GM23338 (cell line): ENCODE measurements around the gene LMX1B. TPM values are rescaled to one million over a fixed set of nuclear protein-coding genes. Genes with fewer than 3 reads are reported as not detected.

ENCODE experiments used
- ATAC-seq: fragments of 200-7000 bp; cut with Tn5 transposase; 3 replicates; pipeline ENCODE4 v1.9.1; 2020
- DNase-seq: peaks from one replicate; pipeline ENCODE4 v3.0.0-alpha.2; 2015; ENCODE audit warnings: low spot score
- H2AFZ ChIP-seq: fragments of 200-600 bp; sonication (generic); 2 replicates; pipeline ENCODE4 v1.8.0; 2016; ENCODE audit warnings: antibody characterized with exemption, mild to moderate bottlenecking, moderate library complexity
- H3F3A ChIP-seq: fragments of 200-600 bp; sonication (generic); replicated peaks from 2 replicates; pipeline ENCODE4 v1.8.0; 2017; ENCODE audit warnings: antibody characterized with exemption, mixed run types, low read depth
- H3K27ac ChIP-seq: fragments of 200-600 bp; sonication (generic); 2 replicates; pipeline ENCODE4 v1.6.1; 2016; ENCODE audit warnings: low read depth
- H3K27me3 ChIP-seq: fragments of 200-600 bp; sonication (generic); 2 replicates; pipeline ENCODE4 v1.8.0; 2016; ENCODE audit warnings: mild to moderate bottlenecking, mixed run types, moderate library complexity; ENCODE audit not compliant: insufficient read depth
- H3K36me3 ChIP-seq: fragments of 200-600 bp; sonication (generic); 2 replicates; pipeline ENCODE4 v1.8.0; 2016; ENCODE audit warnings: mild to moderate bottlenecking; ENCODE audit not compliant: insufficient read depth
- H3K4me1 ChIP-seq: fragments of 200-600 bp; sonication (generic); 2 replicates; pipeline ENCODE4 v1.8.0; 2016; ENCODE audit warnings: mild to moderate bottlenecking, moderate library complexity; ENCODE audit not compliant: insufficient read depth
- H3K4me2 ChIP-seq: fragments of 200-600 bp; sonication (generic); 2 replicates; pipeline ENCODE4 v1.7.1; 2017; ENCODE audit warnings: mixed run types
- H3K4me3 ChIP-seq: fragments of 200-600 bp; sonication (generic); 2 replicates; pipeline ENCODE4 v1.6.1; 2016; ENCODE audit warnings: mixed run types
- H3K79me2 ChIP-seq: fragments of 200-600 bp; sonication (generic); replicated peaks from 2 replicates; pipeline ENCODE4 v1.8.0; 2017; ENCODE audit warnings: mild to moderate bottlenecking; ENCODE audit not compliant: insufficient read depth
- H3K9me2 ChIP-seq: fragments of 200-600 bp; sonication (generic); 2 replicates; pipeline ENCODE4 v1.8.0; 2017; ENCODE audit not compliant: insufficient read depth
- H4K20me1 ChIP-seq: fragments of 200-600 bp; sonication (generic); replicated peaks from 2 replicates; pipeline ENCODE4 v1.8.0; 2017; ENCODE audit warnings: mild to moderate bottlenecking; ENCODE audit not compliant: insufficient read depth
- H3K27ac Mint-ChIP-seq: 2 replicates; pipeline ENCODE4 v1.8.0; 2020; ENCODE audit warnings: inconsistent platforms, mild to moderate bottlenecking, moderate library complexity, mixed read lengths
- H3K27me3 Mint-ChIP-seq: 3 replicates; pipeline ENCODE4 v1.8.0; 2022; ENCODE audit warnings: low read depth, mild to moderate bottlenecking, moderate library complexity, mixed read lengths, inconsistent platforms; ENCODE audit not compliant: insufficient read depth, poor library complexity
- H3K36me3 Mint-ChIP-seq: 3 replicates; pipeline ENCODE4 v1.8.0; 2021; ENCODE audit warnings: low read depth, mild to moderate bottlenecking, inconsistent platforms, moderate library complexity, mixed read lengths
- H3K4me1 Mint-ChIP-seq: 3 replicates; pipeline ENCODE4 v1.8.0; 2020; ENCODE audit warnings: mild to moderate bottlenecking, inconsistent platforms, mixed read lengths
- H3K4me3 Mint-ChIP-seq: 3 replicates; pipeline ENCODE4 v1.8.0; 2021; ENCODE audit warnings: moderate library complexity, mild to moderate bottlenecking, inconsistent platforms, mixed read lengths
- H3K9me3 Mint-ChIP-seq: 3 replicates; pipeline ENCODE4 v1.8.0; 2020; ENCODE audit warnings: moderate library complexity, mild to moderate bottlenecking, inconsistent platforms, mixed read lengths
- CREB1 ChIP-seq: fragments of 250-450 bp; sonication (Bioruptor Pico); IDR thresholded peaks from 2 replicates; pipeline ENCODE4 v1.5.0; 2020; ENCODE audit warnings: low read depth, mild to moderate bottlenecking, moderate library complexity
- EZH2 ChIP-seq: fragments of 200-600 bp; sonication (generic); IDR thresholded peaks from one replicate; pipeline ENCODE4 v1.8.0; 2017; ENCODE audit warnings: antibody characterized with exemption, mild to moderate bottlenecking, low read depth; ENCODE audit not compliant: unreplicated experiment
- EZH2phosphoT487 ChIP-seq: fragments of 200-600 bp; sonication (generic); IDR thresholded peaks from one replicate; pipeline ENCODE4 v1.8.1; 2018; ENCODE audit warnings: antibody characterized with exemption; ENCODE audit not compliant: unreplicated experiment
- JUNB ChIP-seq: IDR thresholded peaks from one replicate; pipeline ENCODE4 v1.6.1; 2016; ENCODE audit warnings: antibody characterized with exemption; ENCODE audit not compliant: unreplicated experiment
- NANOG ChIP-seq: IDR thresholded peaks from 2 replicates; pipeline ENCODE4 v1.6.1; 2016; ENCODE audit warnings: antibody characterized with exemption, borderline replicate concordance
- POLR2AphosphoS5 ChIP-seq: IDR thresholded peaks from 2 replicates; pipeline ENCODE4 v1.6.1; 2016; ENCODE audit warnings: antibody characterized with exemption, low read depth
- STAT1 ChIP-seq: IDR thresholded peaks from one replicate; pipeline ENCODE4 v1.6.1; 2016; ENCODE audit warnings: antibody characterized with exemption; ENCODE audit not compliant: unreplicated experiment
- ZNF114 ChIP-seq: fragments of 250-450 bp; sonication (Bioruptor Pico); IDR thresholded peaks from 2 replicates; pipeline ENCODE4 v1.5.0; 2020; ENCODE audit warnings: mild to moderate bottlenecking, moderate library complexity
- ZNF331 ChIP-seq: fragments of 250-450 bp; sonication (Bioruptor Pico); IDR thresholded peaks from 2 replicates; pipeline ENCODE4 v1.5.0; 2020; ENCODE audit warnings: low read depth, mild to moderate bottlenecking, moderate library complexity
- polyA plus RNA-seq: library from polyadenylated mRNA; unstranded; fragments of >200 nt; fragmentation: Nextera tagmentation; extraction: Ambion mirVana; gene quantifications from 2 replicates; pipeline ENCODE4 v1.2.1, GENCODE V29; 2016
- total RNA-seq: library from RNA; depleted of rRNA; stranded (reverse); fragments of >200 nt; shearing (Covaris generic); gene quantifications from 2 replicates; pipeline ENCODE4 v1.2.3, GENCODE V29; 2014
- TF ChIP-seq, protein P1 (sequence below): fragments of 250-450 bp; sonication (Bioruptor Pico); IDR thresholded peaks from 2 replicates; pipeline ENCODE4 v1.5.0; 2020; ENCODE audit warnings: mild to moderate bottlenecking, moderate library complexity
- TF ChIP-seq, protein P2 (sequence below), 2 experiments: fragments of 200-600 bp in 1 of 2; sonication (generic) in 1 of 2; conservative IDR thresholded peaks; 2 replicates each; pipeline versions ENCODE4 v1.5.1 to v1.6.1; 2016 to 2017; ENCODE audit warnings: antibody characterized with exemption in 2 of 2, low read depth in 2 of 2, mild to moderate bottlenecking in 2 of 2, moderate library complexity in 1 of 2
- TF ChIP-seq, protein P3 (sequence below): IDR thresholded peaks from one replicate; pipeline ENCODE4 v1.6.1; 2018; ENCODE audit warnings: antibody characterized with exemption; ENCODE audit not compliant: unreplicated experiment
- TF ChIP-seq, protein P4 (sequence below): IDR thresholded peaks from 2 replicates; pipeline ENCODE4 v1.6.1; 2016; ENCODE audit warnings: antibody characterized with exemption

The LMX1B gene
- total and polyA plus RNA-seq, 2 experiments from 2014 or later, result 0.08 to 0.21 TPM

DNA sequence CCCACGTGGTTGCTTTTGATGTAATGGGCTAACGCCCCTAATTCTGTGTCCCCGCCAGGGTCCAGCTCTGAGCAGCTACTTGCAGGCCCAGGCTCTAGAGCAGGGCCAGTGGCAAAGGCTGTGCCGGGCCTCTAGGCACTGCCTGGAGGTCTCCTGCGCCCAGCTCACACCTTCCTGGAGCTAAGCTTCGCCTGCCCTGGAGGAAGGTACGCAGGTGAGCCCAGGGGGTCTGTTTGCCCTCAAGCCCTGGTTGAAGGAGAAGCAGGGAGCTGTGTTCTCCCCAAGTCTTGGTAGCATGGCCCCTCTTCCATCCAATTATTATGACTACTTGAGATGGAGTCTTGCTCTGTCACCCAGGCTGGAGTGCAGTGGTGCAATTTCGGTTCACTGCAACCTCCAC is 5.2 kb upstream of the LMX1B start:
- Histone ChIP-seq H3K79me2 (no peaks in the 10 kb centered on the region), H3F3A (0 out of 2 replicates have a peak, but pooled peaks cover 7% of the 10 kb centered on the region), H3K4me1 (peaks cover 13% of the 10 kb centered on the region; the same call in 1 of the 2 replicates), H3K36me3 (no peaks in the 10 kb centered on the region), H4K20me1 (peaks cover 4% of the 10 kb centered on the region; the same call in 1 of the 2 replicates), H2AFZ (no peak overlapping the region), H3K27me3 (peaks cover 73% of the 10 kb centered on the region), H3K27ac (no peak overlapping the region), H3K4me3 (no peak overlapping the region), H3K4me2 (no peak overlapping the region), H3K9me2 (no peaks in the 10 kb centered on the region)
- no peak overlapping the region for H3K4me3 Mint-ChIP-seq
- ATAC-seq (no peak), DNase-seq (no peak)
- no peaks in the 10 kb centered on the region for H3K36me3 Mint-ChIP-seq
- H3K27ac Mint-ChIP-seq, result no peak overlapping the region
- H3K4me1 Mint-ChIP-seq, result peaks cover 20% of the 10 kb centered on the region
- H3K9me3 Mint-ChIP-seq, result peaks cover 3% of the 10 kb centered on the region; the same call in 1 of the 3 replicates
- peaks cover 73% of the 10 kb centered on the region for H3K27me3 Mint-ChIP-seq
- TF ChIP-seq, protein P1, sequence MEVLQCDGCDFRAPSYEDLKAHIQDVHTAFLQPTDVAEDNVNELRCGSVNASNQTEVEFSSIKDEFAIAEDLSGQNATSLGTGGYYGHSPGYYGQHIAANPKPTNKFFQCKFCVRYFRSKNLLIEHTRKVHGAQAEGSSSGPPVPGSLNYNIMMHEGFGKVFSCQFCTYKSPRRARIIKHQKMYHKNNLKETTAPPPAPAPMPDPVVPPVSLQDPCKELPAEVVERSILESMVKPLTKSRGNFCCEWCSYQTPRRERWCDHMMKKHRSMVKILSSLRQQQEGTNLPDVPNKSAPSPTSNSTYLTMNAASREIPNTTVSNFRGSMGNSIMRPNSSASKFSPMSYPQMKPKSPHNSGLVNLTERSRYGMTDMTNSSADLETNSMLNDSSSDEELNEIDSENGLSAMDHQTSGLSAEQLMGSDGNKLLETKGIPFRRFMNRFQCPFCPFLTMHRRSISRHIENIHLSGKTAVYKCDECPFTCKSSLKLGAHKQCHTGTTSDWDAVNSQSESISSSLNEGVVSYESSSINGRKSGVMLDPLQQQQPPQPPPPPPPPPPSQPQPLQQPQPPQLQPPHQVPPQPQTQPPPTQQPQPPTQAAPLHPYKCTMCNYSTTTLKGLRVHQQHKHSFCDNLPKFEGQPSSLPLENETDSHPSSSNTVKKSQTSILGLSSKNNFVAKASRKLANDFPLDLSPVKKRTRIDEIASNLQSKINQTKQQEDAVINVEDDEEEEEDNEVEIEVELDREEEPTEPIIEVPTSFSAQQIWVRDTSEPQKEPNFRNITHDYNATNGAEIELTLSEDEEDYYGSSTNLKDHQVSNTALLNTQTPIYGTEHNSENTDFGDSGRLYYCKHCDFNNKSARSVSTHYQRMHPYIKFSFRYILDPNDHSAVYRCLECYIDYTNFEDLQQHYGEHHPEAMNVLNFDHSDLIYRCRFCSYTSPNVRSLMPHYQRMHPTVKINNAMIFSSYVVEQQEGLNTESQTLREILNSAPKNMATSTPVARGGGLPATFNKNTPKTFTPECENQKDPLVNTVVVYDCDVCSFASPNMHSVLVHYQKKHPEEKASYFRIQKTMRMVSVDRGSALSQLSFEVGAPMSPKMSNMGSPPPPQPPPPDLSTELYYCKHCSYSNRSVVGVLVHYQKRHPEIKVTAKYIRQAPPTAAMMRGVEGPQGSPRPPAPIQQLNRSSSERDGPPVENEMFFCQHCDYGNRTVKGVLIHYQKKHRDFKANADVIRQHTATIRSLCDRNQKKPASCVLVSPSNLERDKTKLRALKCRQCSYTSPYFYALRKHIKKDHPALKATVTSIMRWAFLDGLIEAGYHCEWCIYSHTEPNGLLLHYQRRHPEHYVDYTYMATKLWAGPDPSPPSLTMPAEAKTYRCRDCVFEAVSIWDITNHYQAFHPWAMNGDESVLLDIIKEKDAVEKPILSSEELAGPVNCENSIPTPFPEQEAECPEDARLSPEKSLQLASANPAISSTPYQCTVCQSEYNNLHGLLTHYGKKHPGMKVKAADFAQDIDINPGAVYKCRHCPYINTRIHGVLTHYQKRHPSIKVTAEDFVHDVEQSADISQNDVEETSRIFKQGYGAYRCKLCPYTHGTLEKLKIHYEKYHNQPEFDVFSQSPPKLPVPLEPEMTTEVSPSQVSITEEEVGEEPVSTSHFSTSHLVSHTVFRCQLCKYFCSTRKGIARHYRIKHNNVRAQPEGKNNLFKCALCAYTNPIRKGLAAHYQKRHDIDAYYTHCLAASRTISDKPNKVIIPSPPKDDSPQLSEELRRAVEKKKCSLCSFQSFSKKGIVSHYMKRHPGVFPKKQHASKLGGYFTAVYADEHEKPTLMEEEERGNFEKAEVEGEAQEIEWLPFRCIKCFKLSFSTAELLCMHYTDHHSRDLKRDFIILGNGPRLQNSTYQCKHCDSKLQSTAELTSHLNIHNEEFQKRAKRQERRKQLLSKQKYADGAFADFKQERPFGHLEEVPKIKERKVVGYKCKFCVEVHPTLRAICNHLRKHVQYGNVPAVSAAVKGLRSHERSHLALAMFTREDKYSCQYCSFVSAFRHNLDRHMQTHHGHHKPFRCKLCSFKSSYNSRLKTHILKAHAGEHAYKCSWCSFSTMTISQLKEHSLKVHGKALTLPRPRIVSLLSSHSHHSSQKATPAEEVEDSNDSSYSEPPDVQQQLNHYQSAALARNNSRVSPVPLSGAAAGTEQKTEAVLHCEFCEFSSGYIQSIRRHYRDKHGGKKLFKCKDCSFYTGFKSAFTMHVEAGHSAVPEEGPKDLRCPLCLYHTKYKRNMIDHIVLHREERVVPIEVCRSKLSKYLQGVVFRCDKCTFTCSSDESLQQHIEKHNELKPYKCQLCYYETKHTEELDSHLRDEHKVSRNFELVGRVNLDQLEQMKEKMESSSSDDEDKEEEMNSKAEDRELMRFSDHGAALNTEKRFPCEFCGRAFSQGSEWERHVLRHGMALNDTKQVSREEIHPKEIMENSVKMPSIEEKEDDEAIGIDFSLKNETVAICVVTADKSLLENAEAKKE (CRISPR knock-in tag), result no peak
- TF ChIP-seq, protein P2, sequence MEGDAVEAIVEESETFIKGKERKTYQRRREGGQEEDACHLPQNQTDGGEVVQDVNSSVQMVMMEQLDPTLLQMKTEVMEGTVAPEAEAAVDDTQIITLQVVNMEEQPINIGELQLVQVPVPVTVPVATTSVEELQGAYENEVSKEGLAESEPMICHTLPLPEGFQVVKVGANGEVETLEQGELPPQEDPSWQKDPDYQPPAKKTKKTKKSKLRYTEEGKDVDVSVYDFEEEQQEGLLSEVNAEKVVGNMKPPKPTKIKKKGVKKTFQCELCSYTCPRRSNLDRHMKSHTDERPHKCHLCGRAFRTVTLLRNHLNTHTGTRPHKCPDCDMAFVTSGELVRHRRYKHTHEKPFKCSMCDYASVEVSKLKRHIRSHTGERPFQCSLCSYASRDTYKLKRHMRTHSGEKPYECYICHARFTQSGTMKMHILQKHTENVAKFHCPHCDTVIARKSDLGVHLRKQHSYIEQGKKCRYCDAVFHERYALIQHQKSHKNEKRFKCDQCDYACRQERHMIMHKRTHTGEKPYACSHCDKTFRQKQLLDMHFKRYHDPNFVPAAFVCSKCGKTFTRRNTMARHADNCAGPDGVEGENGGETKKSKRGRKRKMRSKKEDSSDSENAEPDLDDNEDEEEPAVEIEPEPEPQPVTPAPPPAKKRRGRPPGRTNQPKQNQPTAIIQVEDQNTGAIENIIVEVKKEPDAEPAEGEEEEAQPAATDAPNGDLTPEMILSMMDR (conservative IDR thresholded peaks at IDR 0.05; ENCODE audit: low read depth in 2 of 2), result no peak
- no peak for TF ChIP-seq NANOG
- TF ChIP-seq ZNF331 (CRISPR knock-in tag), result no peak
- TF ChIP-seq JUNB, result no peak
- TF ChIP-seq, protein P3, sequence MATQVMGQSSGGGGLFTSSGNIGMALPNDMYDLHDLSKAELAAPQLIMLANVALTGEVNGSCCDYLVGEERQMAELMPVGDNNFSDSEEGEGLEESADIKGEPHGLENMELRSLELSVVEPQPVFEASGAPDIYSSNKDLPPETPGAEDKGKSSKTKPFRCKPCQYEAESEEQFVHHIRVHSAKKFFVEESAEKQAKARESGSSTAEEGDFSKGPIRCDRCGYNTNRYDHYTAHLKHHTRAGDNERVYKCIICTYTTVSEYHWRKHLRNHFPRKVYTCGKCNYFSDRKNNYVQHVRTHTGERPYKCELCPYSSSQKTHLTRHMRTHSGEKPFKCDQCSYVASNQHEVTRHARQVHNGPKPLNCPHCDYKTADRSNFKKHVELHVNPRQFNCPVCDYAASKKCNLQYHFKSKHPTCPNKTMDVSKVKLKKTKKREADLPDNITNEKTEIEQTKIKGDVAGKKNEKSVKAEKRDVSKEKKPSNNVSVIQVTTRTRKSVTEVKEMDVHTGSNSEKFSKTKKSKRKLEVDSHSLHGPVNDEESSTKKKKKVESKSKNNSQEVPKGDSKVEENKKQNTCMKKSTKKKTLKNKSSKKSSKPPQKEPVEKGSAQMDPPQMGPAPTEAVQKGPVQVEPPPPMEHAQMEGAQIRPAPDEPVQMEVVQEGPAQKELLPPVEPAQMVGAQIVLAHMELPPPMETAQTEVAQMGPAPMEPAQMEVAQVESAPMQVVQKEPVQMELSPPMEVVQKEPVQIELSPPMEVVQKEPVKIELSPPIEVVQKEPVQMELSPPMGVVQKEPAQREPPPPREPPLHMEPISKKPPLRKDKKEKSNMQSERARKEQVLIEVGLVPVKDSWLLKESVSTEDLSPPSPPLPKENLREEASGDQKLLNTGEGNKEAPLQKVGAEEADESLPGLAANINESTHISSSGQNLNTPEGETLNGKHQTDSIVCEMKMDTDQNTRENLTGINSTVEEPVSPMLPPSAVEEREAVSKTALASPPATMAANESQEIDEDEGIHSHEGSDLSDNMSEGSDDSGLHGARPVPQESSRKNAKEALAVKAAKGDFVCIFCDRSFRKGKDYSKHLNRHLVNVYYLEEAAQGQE, result no peak
- TF ChIP-seq STAT1, result no peak
- TF ChIP-seq EZH2, result no peak
- TF ChIP-seq, protein P4, sequence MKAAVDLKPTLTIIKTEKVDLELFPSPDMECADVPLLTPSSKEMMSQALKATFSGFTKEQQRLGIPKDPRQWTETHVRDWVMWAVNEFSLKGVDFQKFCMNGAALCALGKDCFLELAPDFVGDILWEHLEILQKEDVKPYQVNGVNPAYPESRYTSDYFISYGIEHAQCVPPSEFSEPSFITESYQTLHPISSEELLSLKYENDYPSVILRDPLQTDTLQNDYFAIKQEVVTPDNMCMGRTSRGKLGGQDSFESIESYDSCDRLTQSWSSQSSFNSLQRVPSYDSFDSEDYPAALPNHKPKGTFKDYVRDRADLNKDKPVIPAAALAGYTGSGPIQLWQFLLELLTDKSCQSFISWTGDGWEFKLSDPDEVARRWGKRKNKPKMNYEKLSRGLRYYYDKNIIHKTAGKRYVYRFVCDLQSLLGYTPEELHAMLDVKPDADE, result no peak
- TF ChIP-seq ZNF114, result no peak
- no peak for TF ChIP-seq EZH2phosphoT487
- no peak for TF ChIP-seq CREB1 (CRISPR knock-in tag)
- no peak for TF ChIP-seq POLR2AphosphoS5
